Measurements from ENCODE around the gene CLHC1.
"Not testable (repeated sequence)": the region's sequence is repeated elsewhere in the genome, so short reads cannot be mapped to it uniquely, and the experiment has no call there.

Gene CLHC1

GRCh38 chr2:55232084-55232862 lies at the start of gene CLHC1, which contains the start of gene RPS27A:
TSS of gene CLHC1 (minus strand) at chr2:55232293. CDS start at chr2:55222411, 9,882 bp downstream.
TSS of gene RPS27A (plus strand) at chr2:55232688. CDS start at chr2:55232825, 137 bp downstream.
- peak within 1 kb of the TSS; percentile 100 for H3K27ac ChIP-seq (ENCODE audit: low read length)
- H3K4me3 ChIP-seq (ENCODE audit: low read length), result peak within 1 kb of the TSS; percentile 96
- H3K36me3 ChIP-seq (ENCODE audit: insufficient read depth, low read depth, low read length), result peaks cover 47% of the 10 kb centered on the region
- H3K9ac ChIP-seq (ENCODE audit: low read depth, low read length), result peak within 1 kb of the TSS; percentile 100
- no peaks in the 10 kb centered on the region for H3K9me3 ChIP-seq (ENCODE audit: insufficient read depth, low read depth, low read length)
- H3K27me3 ChIP-seq (ENCODE audit: insufficient read depth, low read length), result no peaks in the 10 kb centered on the region
- H3K4me1 ChIP-seq (ENCODE audit: insufficient read depth, low read length), result peaks cover 3% of the 10 kb centered on the region; the same call in 1 of the 2 replicates

- peak overlapping the region; percentile 74 for H3K9ac ChIP-seq (ENCODE audit: low read depth, low read length)
- H3K27ac ChIP-seq (ENCODE audit: low read length), result peak overlapping the region; percentile 62
- not testable (repeated sequence) for H3K9me3 ChIP-seq (ENCODE audit: insufficient read depth, low read depth, low read length); H3K27me3 ChIP-seq (ENCODE audit: insufficient read depth, low read length); H3K4me3 ChIP-seq (ENCODE audit: low read length); H3K36me3 ChIP-seq (ENCODE audit: insufficient read depth, low read depth, low read length)
- H3K4me1 ChIP-seq (ENCODE audit: insufficient read depth, low read length), result peaks cover 23% of the 10 kb centered on the region
Observed at GRCh38 chr2:55280851-55281546, 48.9 kb upstream of the CLHC1 start.

- Histone ChIP-seq H3K27ac (ENCODE audit: low read length) (peak overlapping the region; percentile 62), H3K9ac (ENCODE audit: low read depth, low read length) (peak overlapping the region; percentile 74), H3K4me3 (ENCODE audit: low read length) (peak overlapping the region; percentile 53), H3K4me1 (ENCODE audit: insufficient read depth, low read length) (peaks cover 23% of the 10 kb centered on the region)
- H3K27me3 ChIP-seq (ENCODE audit: insufficient read depth, low read length); H3K9me3 ChIP-seq (ENCODE audit: insufficient read depth, low read depth, low read length); H3K36me3 ChIP-seq (ENCODE audit: insufficient read depth, low read depth, low read length): not testable (repeated sequence)
Observed at GRCh38 chr2:55279859-55280424, 47.8 kb upstream of the CLHC1 start.

- H3K27ac ChIP-seq (ENCODE audit: low read length), result peak overlapping the region; percentile 83
- H3K27me3 ChIP-seq (ENCODE audit: insufficient read depth, low read length); H3K36me3 ChIP-seq (ENCODE audit: insufficient read depth, low read depth, low read length); H3K9me3 ChIP-seq (ENCODE audit: insufficient read depth, low read depth, low read length): not testable (repeated sequence)
- H3K9ac ChIP-seq (ENCODE audit: low read depth, low read length), result peak overlapping the region; percentile 87
- H3K4me1 ChIP-seq (ENCODE audit: insufficient read depth, low read length), result peaks cover 23% of the 10 kb centered on the region
- H3K4me3 ChIP-seq (ENCODE audit: low read length), result peak overlapping the region; percentile 53
Observed at GRCh38 chr2:55279214-55279835, 47.2 kb upstream of the CLHC1 start.

GRCh38 chr2:55277310-55277709 lies 45.2 kb upstream of the CLHC1 start:
- H3K27me3 ChIP-seq (ENCODE audit: insufficient read depth, low read length), result no peaks in the 10 kb centered on the region
- H3K9ac ChIP-seq (ENCODE audit: low read depth, low read length), result no peak overlapping the region
- H3K9me3 ChIP-seq (ENCODE audit: insufficient read depth, low read depth, low read length), result no peaks in the 10 kb centered on the region
- H3K4me3 ChIP-seq (ENCODE audit: low read length), result no peak overlapping the region
- H3K27ac ChIP-seq (ENCODE audit: low read length), result no peak overlapping the region
- H3K4me1 ChIP-seq (ENCODE audit: insufficient read depth, low read length), result peaks cover 23% of the 10 kb centered on the region
- H3K36me3 ChIP-seq (ENCODE audit: insufficient read depth, low read depth, low read length), result no peaks in the 10 kb centered on the region

GRCh38 chr2:55274346-55274745 lies 42.3 kb upstream of the CLHC1 start:
- not testable (repeated sequence) for H3K27ac ChIP-seq (ENCODE audit: low read length); H3K9me3 ChIP-seq (ENCODE audit: insufficient read depth, low read depth, low read length)

GRCh38 chr2:55269645-55269990 lies 37.5 kb upstream of the CLHC1 start:
- peak overlapping the region; percentile 38 for H3K27ac ChIP-seq (ENCODE audit: low read length)
- H3K9me3 ChIP-seq (ENCODE audit: insufficient read depth, low read depth, low read length), result no peaks in the 10 kb centered on the region
- peaks cover 3% of the 10 kb centered on the region; the same call in 1 of the 2 replicates for H3K4me1 ChIP-seq (ENCODE audit: insufficient read depth, low read length)
- no peaks in the 10 kb centered on the region for H3K27me3 ChIP-seq (ENCODE audit: insufficient read depth, low read length)
- H3K36me3 ChIP-seq (ENCODE audit: insufficient read depth, low read depth, low read length), result peaks cover 19% of the 10 kb centered on the region
- peak overlapping the region; percentile 95 for H3K9ac ChIP-seq (ENCODE audit: low read depth, low read length)
- H3K4me3 ChIP-seq (ENCODE audit: low read length), result peak overlapping the region; percentile 98

More at GRCh38 chr2:55274346-55274745, 42.3 kb upstream of the CLHC1 start:
- not testable (repeated sequence) for H3K36me3 ChIP-seq (ENCODE audit: insufficient read depth, low read depth, low read length); H3K9ac ChIP-seq (ENCODE audit: low read depth, low read length); H3K27me3 ChIP-seq (ENCODE audit: insufficient read depth, low read length); H3K4me3 ChIP-seq (ENCODE audit: low read length)
- peaks cover 11% of the 10 kb centered on the region; the same call in 1 of the 2 replicates for H3K4me1 ChIP-seq (ENCODE audit: insufficient read depth, low read length)

GRCh38 chr2:55268907-55269644 lies 37.0 kb upstream of the CLHC1 start, which contains the start of gene MTIF2:
TSS of gene MTIF2 (minus strand) at chr2:55269231. CDS start at chr2:55263858, 5,373 bp downstream.
- H3K27me3 ChIP-seq (ENCODE audit: insufficient read depth, low read length), result no peaks in the 10 kb centered on the region
- peak within 1 kb of the TSS; percentile 98 for H3K4me3 ChIP-seq (ENCODE audit: low read length)
- peaks cover 25% of the 10 kb centered on the region for H3K36me3 ChIP-seq (ENCODE audit: insufficient read depth, low read depth, low read length)
- H3K9me3 ChIP-seq (ENCODE audit: insufficient read depth, low read depth, low read length), result no peaks in the 10 kb centered on the region
- peaks cover 3% of the 10 kb centered on the region; the same call in 1 of the 2 replicates for H3K4me1 ChIP-seq (ENCODE audit: insufficient read depth, low read length)
- H3K9ac ChIP-seq (ENCODE audit: low read depth, low read length), result peak within 1 kb of the TSS; percentile 95
- H3K27ac ChIP-seq (ENCODE audit: low read length), result peak within 1 kb of the TSS; percentile 63

GRCh38 chr2:55268288-55268906 lies 36.3 kb upstream of the CLHC1 start:
- Histone ChIP-seq H3K4me1 (ENCODE audit: insufficient read depth, low read length) (peaks cover 3% of the 10 kb centered on the region; the same call in 1 of the 2 replicates), H3K36me3 (ENCODE audit: insufficient read depth, low read depth, low read length) (peaks cover 32% of the 10 kb centered on the region)

GRCh38 chr2:55259586-55259985 lies 27.5 kb upstream of the CLHC1 start:
- not testable (repeated sequence) for H3K9ac ChIP-seq (ENCODE audit: low read depth, low read length); H3K4me1 ChIP-seq (ENCODE audit: insufficient read depth, low read length); H3K27me3 ChIP-seq (ENCODE audit: insufficient read depth, low read length); H3K27ac ChIP-seq (ENCODE audit: low read length); H3K4me3 ChIP-seq (ENCODE audit: low read length); H3K9me3 ChIP-seq (ENCODE audit: insufficient read depth, low read depth, low read length)
- H3K36me3 ChIP-seq (ENCODE audit: insufficient read depth, low read depth, low read length), result peaks cover 56% of the 10 kb centered on the region

More at GRCh38 chr2:55268288-55268906, 36.3 kb upstream of the CLHC1 start:
- H3K9ac ChIP-seq (ENCODE audit: low read depth, low read length), result peak overlapping the region; percentile 95
- H3K27ac ChIP-seq (ENCODE audit: low read length), result peak overlapping the region; percentile 63
- H3K27me3 ChIP-seq (ENCODE audit: insufficient read depth, low read length), result no peaks in the 10 kb centered on the region
- peak overlapping the region; percentile 98 for H3K4me3 ChIP-seq (ENCODE audit: low read length)
- no peaks in the 10 kb centered on the region for H3K9me3 ChIP-seq (ENCODE audit: insufficient read depth, low read depth, low read length)
